GM19023 (cell line): ENCODE results near the gene NCKAP5.

ENCODE experiments used
- ATAC-seq: cut with Tn5 transposase; IDR thresholded peaks from one replicate; pipeline ENCODE4 v1.9.1; 2021; ENCODE audit warnings: mild to moderate bottlenecking, moderate library complexity; ENCODE audit not compliant: unreplicated experiment

The NCKAP5 gene

GRCh38 chr2:133433455-133434451 lies 134.5 kb downstream of the NCKAP5 start:
- ATAC-seq, result no peak

DNA sequence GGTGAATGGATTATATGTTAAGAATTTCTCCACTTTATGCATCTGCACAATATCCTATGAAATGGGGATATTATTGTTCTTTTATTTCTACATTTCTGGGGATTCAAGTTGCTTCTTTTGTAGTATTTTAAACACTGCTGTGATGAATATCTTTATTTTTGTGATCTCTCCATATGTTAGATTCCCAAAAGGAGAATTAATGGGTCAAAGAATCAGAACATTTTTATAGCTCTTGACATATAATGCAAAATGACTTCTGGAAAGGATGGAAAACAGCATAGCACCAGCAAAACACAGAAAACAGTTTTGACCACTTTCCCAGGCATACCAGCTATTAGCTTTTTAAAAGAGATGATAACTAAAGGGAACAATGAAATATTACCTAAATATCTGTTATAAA lies 135.5 kb downstream of the NCKAP5 start:
- ATAC-seq, result no peak

DNA sequence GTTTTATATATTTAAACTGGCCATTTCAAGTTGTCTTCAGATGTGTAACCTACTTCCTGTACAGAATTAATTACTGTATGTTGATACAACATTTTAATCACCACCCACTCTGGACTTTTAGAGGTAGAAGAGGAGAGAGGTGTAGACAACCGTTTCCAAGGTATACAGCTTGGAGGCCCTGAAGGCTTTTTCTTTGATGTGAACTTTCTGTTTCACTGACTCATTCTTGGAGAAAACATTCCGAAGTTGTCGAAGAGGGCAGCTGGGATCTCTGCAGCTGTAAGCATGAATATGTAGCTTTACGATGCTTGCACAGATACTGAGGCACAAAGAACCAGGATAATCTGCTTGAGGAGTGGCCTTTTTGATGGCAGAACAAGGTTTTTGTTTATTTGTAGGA lies 137.0 kb downstream of the NCKAP5 start:
- no peak for ATAC-seq

DNA sequence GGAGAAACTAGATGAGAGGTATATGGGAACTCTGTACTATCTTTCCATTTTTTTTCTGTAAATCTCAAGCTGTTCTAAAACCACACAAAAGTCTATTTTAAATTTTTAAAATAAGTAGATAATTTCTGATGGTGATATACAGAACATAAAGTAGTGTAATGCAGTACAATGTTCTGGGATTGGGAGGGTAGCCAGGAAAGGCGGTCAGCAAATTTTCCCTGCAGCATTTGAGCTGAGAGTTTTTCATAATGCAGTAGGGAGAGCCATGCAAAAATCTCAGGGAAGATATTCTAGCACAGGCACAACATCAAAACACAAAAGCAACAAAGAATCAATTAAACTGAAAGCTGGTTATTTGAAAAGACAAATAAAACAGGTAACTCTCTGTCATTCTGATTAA lies 141.5 kb downstream of the NCKAP5 start:
- ATAC-seq, result no peak

DNA sequence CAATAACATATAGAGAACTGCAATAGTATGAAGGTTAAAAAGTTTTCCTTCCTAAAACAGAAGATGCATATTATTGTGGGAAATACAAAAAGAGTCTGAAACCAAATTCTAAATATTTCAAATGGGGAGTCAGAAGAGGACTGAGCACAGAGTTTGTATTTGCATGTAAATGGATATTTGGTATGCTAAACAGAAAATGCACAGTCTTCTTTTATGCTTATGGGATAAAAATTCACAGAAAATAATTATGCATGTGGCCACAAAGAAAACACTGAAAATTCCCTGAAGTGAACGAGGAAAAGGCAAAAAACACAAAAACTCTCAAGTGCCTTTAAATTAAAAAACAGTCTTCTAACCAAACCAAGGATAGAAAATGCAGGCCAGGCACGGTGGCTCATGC lies 142.7 kb downstream of the NCKAP5 start:
- no peak for ATAC-seq

DNA sequence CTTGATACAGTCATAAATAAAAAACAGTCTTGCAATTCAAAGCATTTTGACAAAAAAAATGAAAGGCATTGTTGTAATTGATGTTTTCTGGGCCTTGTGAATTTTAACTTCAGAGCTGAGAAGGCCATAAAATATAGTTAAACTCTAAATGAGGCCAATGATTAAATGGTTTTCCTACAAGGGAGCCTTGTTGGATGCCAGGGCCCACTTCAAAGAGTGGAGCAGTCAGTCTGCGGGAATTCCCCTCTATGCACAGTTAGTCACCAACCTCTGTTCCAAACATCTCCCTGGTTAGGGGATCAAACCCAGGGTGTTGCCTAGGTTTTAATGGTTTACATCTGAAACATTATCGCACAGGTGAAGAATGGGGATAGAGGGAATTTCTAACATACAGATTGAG lies 143.4 kb downstream of the NCKAP5 start:
- no peak for ATAC-seq

GRCh38 chr2:133422931-133423351 lies 145.3 kb downstream of the NCKAP5 start:
- no peak for ATAC-seq

GRCh38 chr2:133421516-133422324 lies 146.5 kb downstream of the NCKAP5 start:
- peak; percentile 97 for ATAC-seq

DNA sequence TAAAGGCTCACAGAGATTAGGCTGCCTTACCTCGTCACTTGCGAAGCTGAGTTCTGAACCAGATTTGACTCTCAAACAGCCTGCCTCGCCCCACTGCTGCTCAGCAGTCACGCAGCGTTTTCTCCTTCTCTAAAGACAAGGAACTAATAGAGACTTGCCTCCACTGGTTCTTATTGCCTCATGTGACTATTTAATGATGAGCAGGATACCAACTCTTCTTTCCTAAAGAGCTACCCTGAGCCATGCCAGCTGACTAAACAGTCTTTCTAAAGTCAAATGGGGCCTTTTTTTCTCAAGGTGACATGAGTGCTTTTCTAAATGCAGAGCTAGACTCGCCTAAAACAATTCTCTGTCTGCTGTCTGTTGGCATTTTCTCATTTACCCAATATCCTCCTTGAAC lies 147.5 kb downstream of the NCKAP5 start:
- no peak for ATAC-seq

DNA sequence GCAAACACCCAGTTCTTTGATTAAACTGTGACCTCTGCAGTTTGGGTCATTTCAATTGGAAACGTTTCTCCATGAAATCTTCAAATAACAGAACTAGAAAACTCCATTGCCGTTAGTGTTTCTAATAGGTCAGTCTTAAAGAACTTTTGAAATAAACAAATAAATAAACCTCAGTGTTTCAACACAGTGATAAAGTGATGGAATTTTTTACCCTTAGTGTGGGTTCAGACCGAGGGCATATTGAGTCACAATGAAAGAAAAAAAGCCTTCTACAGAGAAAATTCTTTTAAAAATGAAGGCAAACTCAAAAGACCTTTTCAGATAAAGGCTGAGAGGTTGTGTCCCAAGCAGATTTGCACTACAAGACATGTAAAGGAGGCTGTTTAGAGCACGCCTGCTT lies 149.6 kb downstream of the NCKAP5 start:
- no peak for ATAC-seq

- ATAC-seq, result no peak
Observed at GRCh38 chr2:133418021-133418420, 150.2 kb downstream of the NCKAP5 start.

- no peak for ATAC-seq
Observed at GRCh38 chr2:133417415-133417814, 150.8 kb downstream of the NCKAP5 start.

DNA sequence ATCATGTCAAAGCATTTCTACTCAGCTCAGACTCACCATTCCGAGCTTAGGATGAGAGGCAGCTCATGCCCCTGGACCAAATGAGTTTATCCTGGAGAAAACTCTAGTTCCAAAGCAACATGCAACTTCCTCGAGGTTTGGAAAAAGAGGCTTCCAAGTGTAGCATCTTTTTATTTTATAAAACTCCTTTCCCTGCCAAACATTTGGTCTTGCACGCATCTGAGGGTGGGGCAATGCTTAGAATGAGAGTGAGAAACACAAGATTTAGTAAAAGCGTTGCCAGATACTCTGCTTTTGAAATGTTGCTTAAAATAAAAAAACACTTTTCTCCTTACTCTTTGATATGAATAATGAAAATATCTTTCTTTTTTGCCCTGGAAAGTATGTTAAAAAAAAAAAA lies 151.5 kb downstream of the NCKAP5 start:
- ATAC-seq, result no peak

GRCh38 chr2:133416146-133416545 lies 152.1 kb downstream of the NCKAP5 start:
- no peak for ATAC-seq

DNA sequence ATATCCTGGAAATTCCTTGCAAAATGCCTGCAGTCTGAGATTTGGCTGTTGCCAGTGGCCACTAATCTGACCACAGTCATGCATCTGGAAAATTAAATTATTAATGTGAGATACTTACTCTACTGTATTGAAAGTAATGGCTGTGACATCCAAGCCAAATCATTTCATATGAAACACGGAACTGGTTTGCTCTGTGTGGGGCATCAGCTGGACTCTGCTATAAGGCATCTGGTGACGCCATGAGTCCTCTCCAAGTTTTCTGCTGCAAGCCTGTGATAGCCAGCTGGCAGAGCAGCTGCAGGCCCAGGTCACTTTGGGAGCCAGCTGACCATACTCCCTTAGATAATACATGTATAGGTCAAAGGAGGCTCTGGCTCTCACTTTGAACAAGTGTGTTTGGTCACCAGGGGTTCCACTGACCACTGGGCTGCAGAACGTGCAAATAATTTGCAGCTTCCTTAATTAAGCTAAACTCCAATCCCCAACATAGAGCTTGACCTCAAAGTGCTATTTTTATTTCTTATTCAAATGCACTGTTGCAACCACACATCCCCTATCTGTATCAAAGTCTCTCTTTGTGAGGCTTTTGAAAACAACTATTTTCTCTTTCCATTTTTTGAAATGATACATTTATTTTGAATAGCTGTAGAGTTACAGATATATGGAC lies 152.9 kb downstream of the NCKAP5 start:
- ATAC-seq, result no peak

DNA sequence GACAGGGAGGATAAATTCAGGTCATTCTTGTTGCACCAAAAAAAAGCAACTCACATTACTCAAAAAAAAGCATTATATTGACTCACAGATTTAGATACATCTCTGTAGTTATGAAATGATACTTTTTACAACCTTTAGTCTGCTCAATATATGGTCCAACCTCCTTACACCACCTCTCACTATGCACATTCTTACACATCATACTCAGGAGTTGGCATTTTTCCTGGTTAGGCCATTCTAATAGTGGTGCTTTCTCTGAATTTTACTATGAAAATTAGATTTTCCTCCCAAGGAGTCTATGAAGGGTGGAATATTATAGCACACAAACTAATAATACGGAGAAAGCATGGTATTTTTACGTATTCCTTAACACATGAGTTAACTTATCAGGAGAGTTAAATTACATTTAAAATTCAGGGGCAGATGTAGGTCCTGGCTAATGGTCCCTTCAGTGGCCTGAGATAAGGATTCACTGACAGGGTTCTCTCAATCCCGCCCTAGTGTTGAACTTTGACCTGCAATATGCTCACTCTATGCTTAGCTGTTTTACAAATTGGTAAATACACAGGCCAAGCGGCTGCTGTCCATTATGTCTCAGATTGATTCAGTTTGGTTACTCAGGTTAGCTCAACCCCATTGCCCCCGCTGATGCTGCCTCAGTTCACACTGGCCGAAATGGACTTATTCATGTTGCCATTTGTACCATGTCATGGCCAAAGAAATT lies 153.6 kb downstream of the NCKAP5 start:
- ATAC-seq, result no peak

DNA sequence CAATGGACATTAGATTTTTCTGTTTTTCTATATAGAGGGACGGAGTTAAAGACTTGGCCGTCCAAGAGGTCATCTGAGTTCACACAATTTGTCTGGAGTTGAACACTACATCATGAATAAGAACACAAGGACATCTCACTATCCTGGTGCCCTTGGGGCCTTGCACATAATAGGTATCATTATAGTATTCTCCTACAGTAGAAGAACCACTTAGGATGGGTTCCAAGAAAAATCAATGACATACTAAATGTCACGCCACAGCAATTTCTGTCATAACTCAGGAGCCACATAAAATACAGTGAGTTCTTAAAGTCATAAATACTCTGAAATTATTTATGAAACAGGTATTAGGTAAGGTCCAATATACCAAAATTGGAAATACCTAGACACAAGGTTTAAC lies 154.4 kb downstream of the NCKAP5 start:
- no peak for ATAC-seq

DNA sequence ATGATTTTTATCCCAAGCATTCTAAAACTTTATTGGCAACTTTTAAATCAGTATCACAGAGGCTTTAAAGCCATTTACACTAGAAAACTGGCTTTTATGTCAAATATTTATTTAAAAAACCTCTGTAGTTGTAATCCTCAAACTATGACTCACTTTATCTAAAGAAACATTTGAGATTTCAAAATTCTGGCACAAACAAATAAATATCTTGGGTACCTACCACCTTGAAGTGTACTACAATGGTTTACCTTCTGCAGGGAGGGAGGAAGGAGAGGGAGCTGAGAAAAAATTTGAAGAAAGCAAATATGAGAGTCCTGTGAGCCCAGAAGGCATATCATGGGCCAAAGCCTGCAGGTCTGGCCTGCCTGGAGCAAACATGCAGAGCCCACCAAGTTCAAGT lies 155.6 kb downstream of the NCKAP5 start:
- ATAC-seq, result no peak

GRCh38 chr2:133411857-133412256 lies 156.4 kb downstream of the NCKAP5 start:
- no peak for ATAC-seq

GRCh38 chr2:133411101-133411500 lies 157.2 kb downstream of the NCKAP5 start:
- ATAC-seq, result no peak
